ENCODE data around the gene RETREG3. TPM values are rescaled to one million over a fixed set of nuclear protein-coding genes. Genes with fewer than 3 reads are reported as not detected.

RETREG3 gene
- total and polyA plus RNA-seq, 9 of the 15 experiments (the other 6 are each of a cell fraction or from before 2014, with no cell fraction given): 4.1 to 39.0 (median 16.9) TPM

DNA sequence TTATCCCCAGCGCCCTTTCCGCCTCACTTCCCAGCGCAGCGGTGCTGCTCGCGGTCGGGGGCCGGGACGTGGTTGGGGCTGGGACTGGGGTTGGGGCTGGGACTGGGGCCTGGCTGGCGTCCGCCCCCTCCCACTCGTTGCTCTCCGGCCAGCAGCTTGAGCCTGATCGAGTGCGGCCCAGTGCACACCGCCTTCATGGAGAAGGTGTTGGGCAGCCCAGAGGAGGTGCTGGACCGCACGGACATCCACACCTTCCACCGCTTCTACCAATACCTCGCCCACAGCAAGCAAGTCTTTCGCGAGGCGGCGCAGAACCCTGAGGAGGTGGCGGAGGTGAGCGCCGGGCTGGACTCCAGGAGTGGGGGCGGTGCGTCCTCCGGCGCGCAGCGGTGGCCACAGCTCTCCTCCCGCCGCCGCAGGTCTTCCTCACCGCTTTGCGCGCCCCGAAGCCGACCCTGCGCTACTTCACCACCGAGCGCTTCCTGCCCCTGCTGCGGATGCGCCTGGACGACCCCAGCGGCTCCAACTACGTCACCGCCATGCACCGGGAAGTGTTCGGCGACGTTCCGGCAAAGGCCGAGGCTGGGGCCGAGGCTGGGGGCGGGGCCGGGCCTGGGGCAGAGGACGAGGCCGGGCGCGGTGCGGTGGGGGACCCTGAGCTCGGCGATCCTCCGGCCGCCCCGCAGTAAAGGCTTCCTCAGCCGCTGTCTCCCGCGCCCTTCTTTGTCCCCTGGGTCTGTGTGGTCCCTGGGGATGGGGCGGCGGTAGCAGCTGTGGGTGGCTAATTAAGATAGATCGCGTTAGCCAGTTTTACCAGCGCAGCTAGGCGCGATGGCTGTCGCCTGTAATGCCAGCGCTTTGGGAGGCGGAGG lies 54.7 kb downstream of the RETREG3 start (continued):
- TF ChIP-seq ZNF655 (CRISPR knock-in tag; IDR thresholded peaks at IDR 0.05) (no peak), KLF13 (tag; IDR thresholded peaks at IDR 0.05; ENCODE audit: borderline replicate concordance, low read depth) (no peak), ELF1 (tag; IDR thresholded peaks at IDR 0.05) (peak; percentile 72), RFX5 (IDR thresholded peaks at IDR 0.05; ENCODE audit: low read depth, low read length) (no peak), POLR2G (IDR thresholded peaks at IDR 0.05; ENCODE audit: low read depth, low read length) (peak; percentile 89), GTF2F1 (IDR thresholded peaks at IDR 0.05; ENCODE audit: low read depth, low read length) (no peak), MAX (CRISPR knock-in tag; IDR thresholded peaks at IDR 0.05) (0 out of 2 replicates have a peak, but pooled peaks have one; percentile 12), SAP30 (IDR thresholded peaks at IDR 0.05; ENCODE audit: borderline replicate concordance, insufficient read depth, low read depth, low read length, poor library complexity, severe bottlenecking) (no peak), TEAD4 (IDR thresholded peaks at IDR 0.05; ENCODE audit: low read length) (no peak), TEAD4 (CRISPR knock-in tag; IDR thresholded peaks at IDR 0.05; ENCODE audit: borderline replicate concordance) (no peak), ZNF239 (CRISPR knock-in tag; IDR thresholded peaks at IDR 0.05) (no peak), STAT5B (CRISPR knock-in tag; IDR thresholded peaks at IDR 0.05) (no peak), PHB2 (IDR thresholded peaks at IDR 0.05; ENCODE audit: low read depth) (no peak), KDM4B (IDR thresholded peaks at IDR 0.05; ENCODE audit: borderline replicate concordance in 2 of 2, low read depth in 1 of 2) (peak in 1 of 2 experiments; percentile 43; a peak in 1 of 4 replicates)
- TF ChIP-seq, protein P1, sequence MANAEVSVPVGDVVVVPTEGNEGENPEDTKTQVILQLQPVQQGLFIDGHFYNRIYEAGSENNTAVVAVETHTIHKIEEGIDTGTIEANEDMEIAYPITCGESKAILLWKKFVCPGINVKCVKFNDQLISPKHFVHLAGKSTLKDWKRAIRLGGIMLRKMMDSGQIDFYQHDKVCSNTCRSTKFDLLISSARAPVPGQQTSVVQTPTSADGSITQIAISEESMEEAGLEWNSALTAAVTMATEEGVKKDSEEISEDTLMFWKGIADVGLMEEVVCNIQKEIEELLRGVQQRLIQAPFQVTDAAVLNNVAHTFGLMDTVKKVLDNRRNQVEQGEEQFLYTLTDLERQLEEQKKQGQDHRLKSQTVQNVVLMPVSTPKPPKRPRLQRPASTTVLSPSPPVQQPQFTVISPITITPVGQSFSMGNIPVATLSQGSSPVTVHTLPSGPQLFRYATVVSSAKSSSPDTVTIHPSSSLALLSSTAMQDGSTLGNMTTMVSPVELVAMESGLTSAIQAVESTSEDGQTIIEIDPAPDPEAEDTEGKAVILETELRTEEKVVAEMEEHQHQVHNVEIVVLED (CRISPR knock-in tag; IDR thresholded peaks at IDR 0.05): 0 out of 2 replicates have a peak, but pooled peaks have one; percentile 22
- TF ChIP-seq, protein P2, sequence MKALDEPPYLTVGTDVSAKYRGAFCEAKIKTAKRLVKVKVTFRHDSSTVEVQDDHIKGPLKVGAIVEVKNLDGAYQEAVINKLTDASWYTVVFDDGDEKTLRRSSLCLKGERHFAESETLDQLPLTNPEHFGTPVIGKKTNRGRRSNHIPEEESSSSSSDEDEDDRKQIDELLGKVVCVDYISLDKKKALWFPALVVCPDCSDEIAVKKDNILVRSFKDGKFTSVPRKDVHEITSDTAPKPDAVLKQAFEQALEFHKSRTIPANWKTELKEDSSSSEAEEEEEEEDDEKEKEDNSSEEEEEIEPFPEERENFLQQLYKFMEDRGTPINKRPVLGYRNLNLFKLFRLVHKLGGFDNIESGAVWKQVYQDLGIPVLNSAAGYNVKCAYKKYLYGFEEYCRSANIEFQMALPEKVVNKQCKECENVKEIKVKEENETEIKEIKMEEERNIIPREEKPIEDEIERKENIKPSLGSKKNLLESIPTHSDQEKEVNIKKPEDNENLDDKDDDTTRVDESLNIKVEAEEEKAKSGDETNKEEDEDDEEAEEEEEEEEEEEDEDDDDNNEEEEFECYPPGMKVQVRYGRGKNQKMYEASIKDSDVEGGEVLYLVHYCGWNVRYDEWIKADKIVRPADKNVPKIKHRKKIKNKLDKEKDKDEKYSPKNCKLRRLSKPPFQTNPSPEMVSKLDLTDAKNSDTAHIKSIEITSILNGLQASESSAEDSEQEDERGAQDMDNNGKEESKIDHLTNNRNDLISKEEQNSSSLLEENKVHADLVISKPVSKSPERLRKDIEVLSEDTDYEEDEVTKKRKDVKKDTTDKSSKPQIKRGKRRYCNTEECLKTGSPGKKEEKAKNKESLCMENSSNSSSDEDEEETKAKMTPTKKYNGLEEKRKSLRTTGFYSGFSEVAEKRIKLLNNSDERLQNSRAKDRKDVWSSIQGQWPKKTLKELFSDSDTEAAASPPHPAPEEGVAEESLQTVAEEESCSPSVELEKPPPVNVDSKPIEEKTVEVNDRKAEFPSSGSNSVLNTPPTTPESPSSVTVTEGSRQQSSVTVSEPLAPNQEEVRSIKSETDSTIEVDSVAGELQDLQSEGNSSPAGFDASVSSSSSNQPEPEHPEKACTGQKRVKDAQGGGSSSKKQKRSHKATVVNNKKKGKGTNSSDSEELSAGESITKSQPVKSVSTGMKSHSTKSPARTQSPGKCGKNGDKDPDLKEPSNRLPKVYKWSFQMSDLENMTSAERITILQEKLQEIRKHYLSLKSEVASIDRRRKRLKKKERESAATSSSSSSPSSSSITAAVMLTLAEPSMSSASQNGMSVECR (CRISPR knock-in tag; IDR thresholded peaks at IDR 0.05): no peak
